Measurements from ENCODE around the gene CLCF1. TPM values are rescaled to one million over a fixed set of nuclear protein-coding genes. Genes with fewer than 3 reads are reported as not detected.

CLCF1 gene
- total and polyA plus RNA-seq, 2 experiments from 2014 or later = 0.16 to 2.4 TPM

DNA sequence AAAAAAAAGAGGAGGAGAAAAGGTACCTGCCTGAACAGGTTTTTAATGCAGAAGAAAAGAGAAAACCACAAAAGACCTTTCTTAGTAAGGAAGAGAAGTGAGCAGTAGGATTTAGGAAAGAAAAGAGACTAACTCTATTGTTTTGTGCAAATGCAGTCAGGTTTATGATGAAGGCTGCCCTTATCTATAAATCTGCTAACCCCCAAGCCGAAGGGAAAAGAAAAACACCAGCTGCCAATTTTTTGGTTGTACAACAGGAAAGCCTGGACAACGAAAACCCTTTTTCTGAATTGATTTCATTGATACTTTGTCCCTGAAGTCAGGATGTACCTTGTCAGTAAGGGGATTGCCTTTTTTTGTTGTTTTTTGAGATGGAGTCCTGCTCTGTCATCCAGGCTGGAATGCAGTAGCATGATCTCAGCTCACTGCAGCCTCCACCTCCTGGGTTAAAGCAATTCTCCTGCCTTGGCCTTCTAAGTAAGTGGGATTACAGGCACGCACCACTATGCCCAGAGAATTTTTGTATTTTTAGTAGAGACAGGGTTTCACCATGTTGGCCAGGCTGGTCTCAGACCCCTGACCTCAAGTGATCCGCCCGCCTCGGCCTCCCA is 41.2 kb downstream of the CLCF1 start:
- TF ChIP-seq, protein P1, sequence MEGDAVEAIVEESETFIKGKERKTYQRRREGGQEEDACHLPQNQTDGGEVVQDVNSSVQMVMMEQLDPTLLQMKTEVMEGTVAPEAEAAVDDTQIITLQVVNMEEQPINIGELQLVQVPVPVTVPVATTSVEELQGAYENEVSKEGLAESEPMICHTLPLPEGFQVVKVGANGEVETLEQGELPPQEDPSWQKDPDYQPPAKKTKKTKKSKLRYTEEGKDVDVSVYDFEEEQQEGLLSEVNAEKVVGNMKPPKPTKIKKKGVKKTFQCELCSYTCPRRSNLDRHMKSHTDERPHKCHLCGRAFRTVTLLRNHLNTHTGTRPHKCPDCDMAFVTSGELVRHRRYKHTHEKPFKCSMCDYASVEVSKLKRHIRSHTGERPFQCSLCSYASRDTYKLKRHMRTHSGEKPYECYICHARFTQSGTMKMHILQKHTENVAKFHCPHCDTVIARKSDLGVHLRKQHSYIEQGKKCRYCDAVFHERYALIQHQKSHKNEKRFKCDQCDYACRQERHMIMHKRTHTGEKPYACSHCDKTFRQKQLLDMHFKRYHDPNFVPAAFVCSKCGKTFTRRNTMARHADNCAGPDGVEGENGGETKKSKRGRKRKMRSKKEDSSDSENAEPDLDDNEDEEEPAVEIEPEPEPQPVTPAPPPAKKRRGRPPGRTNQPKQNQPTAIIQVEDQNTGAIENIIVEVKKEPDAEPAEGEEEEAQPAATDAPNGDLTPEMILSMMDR (IDR thresholded peaks at IDR 0.05; ENCODE audit: low read depth, low read length) = no peak
- H3K36me3 ChIP-seq = no peaks in the 10 kb centered on the region
- H3K27ac ChIP-seq = no peak overlapping the region
- no peaks in the 10 kb centered on the region for H3K4me1 ChIP-seq (ENCODE audit: low read depth)
- H3K27me3 ChIP-seq = no peaks in the 10 kb centered on the region
- DNase-seq (ENCODE audit: low read depth in 1 of 2, low spot score in 1 of 2) = no peak
- H3K9me3 ChIP-seq (ENCODE audit: low read depth) = no peaks in the 10 kb centered on the region
- H3K4me3 ChIP-seq = no peak overlapping the region

DNA sequence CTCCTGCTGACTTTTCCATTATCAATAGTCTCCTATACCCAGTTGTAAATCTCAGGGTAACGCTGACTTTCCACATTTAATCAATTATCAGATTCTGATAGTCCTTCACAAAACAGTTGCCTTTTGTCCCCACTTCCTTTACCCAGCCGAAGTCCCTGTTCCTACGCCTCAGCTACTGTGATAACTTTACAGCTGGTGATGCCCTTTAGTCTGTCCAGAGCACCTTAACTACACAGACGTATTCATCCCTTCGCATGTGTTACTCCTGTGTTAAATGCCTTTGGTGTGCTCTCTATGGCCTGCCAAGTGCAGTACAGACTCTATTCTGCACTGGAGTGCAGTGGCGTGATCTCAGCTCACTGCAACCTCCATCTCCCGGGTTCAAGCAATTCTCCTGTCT is 49.9 kb downstream of the CLCF1 start:
- Histone ChIP-seq H3K36me3 (no peaks in the 10 kb centered on the region), H3K9me3 (ENCODE audit: low read depth) (no peaks in the 10 kb centered on the region), H3K27me3 (peaks cover 9% of the 10 kb centered on the region), H3K27ac (no peak overlapping the region), H3K4me1 (ENCODE audit: low read depth) (peaks cover 10% of the 10 kb centered on the region), H3K4me3 (no peak overlapping the region)
- TF ChIP-seq, protein P1 (IDR thresholded peaks at IDR 0.05; ENCODE audit: low read depth, low read length) = no peak
- no peak for DNase-seq (ENCODE audit: low read depth in 1 of 2, low spot score in 1 of 2)

DNA sequence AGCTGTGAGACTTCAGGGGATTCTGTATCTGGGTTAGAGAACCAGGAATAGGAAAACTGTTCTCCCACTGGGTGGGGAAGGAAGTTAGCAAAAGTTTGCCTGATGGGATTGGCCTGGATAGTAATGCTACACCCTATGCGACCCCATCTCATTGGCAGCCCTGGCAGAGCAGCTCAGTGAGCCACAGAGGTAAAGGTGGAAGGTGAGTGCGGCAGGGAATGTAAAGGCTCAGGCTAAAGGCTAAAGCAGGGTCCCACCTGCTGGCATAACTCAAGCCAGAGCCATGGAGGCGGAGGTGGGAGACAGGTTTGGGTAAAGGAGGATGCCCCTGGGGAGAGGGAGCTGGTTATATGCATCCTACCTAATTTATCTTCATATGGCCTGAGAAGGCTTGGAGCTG is 51.3 kb downstream of the CLCF1 start:
- Histone ChIP-seq H3K4me1 (ENCODE audit: low read depth) (peaks cover 13% of the 10 kb centered on the region), H3K27ac (no peak overlapping the region), H3K9me3 (ENCODE audit: low read depth) (no peaks in the 10 kb centered on the region), H3K36me3 (no peaks in the 10 kb centered on the region), H3K4me3 (no peak overlapping the region), H3K27me3 (peaks cover 11% of the 10 kb centered on the region)
- TF ChIP-seq, protein P1 (IDR thresholded peaks at IDR 0.05; ENCODE audit: low read depth, low read length) = no peak
- DNase-seq (ENCODE audit: low read depth in 1 of 2, low spot score in 1 of 2) = no peak

DNA sequence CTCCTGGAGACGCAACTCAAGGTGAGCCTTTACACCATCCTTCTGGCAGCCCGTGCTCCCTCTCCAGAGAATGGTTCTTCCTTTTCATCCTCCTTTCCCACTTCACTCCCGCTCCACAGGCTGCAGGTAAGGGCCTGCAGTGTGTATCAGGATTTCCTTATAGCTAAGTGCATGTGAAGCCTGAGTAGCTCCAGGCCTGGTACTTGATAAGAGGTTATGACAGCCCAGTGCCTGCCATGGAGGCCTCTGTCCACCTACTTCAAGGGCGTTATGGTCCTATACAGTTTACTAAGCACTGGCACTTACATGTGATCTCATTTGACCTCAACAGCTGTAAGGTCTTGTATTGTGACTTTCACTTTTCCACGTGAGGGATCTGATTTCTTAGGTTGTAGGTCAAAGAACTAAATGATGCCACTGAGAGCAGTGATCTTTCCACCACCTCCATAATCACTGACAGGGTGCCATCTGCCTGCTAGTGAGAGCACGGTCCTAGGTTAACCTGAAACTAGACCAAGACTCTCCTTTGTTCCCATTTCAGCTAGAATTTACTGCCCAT is 52.0 kb downstream of the CLCF1 start:
- Histone ChIP-seq H3K9me3 (ENCODE audit: low read depth) (no peaks in the 10 kb centered on the region), H3K36me3 (no peaks in the 10 kb centered on the region), H3K4me1 (ENCODE audit: low read depth) (peaks cover 13% of the 10 kb centered on the region), H3K27ac (no peak overlapping the region), H3K27me3 (peaks cover 11% of the 10 kb centered on the region), H3K4me3 (no peak overlapping the region)
- DNase-seq (ENCODE audit: low read depth in 1 of 2, low spot score in 1 of 2) = peak in 1 of 2 donors; percentile 59
- TF ChIP-seq, protein P1 (IDR thresholded peaks at IDR 0.05; ENCODE audit: low read depth, low read length) = no peak

DNA sequence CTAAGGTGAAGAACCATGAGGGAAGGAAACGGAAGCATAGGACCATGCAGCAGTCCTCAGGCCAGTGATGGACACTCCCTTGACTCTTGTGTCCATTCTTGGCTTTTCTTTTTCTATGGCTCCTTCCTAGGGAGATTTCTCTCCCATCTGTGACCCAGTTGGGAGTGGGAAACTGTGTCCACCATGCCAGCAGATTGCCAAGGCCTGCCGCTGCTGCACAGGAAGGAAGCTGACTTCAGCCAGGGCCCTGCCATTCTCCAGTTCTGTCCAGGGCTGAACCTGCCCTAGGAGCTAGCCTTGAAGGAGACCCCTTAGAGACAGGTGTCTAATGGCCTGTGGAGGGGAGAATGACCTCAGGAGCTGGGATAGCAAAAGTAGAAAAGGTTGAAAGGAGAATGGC is 52.7 kb downstream of the CLCF1 start:
- TF ChIP-seq, protein P1 (IDR thresholded peaks at IDR 0.05; ENCODE audit: low read depth, low read length) = no peak
- Histone ChIP-seq H3K36me3 (no peaks in the 10 kb centered on the region), H3K4me3 (no peak overlapping the region), H3K9me3 (ENCODE audit: low read depth) (no peaks in the 10 kb centered on the region), H3K4me1 (ENCODE audit: low read depth) (peaks cover 13% of the 10 kb centered on the region), H3K27me3 (peaks cover 11% of the 10 kb centered on the region), H3K27ac (no peak overlapping the region)
- DNase-seq (ENCODE audit: low read depth in 1 of 2, low spot score in 1 of 2) = no peak

Data from cardiac muscle cell (in vitro differentiated cells and primary cell).